Measurements from ENCODE around the gene ADGRV1.

DNA sequence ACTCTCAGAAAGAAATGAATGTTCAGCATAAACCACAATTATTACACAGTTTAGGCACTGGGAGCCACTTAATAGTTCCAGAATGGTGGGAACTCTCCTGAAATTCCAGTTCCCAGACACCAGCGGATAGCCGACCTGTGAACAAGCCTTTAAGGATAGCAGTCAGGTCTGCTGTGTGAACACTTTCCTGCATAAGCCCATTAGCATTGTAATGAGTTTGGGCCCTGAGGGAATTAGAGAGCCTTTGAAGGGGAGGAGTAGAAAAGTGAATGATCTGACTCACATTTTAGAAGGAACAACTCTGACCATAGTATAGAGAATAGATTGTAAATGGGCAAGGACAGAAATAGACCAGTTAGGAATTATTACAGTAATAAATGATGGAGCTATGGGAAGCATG is 189.1 kb downstream of the ADGRV1 start:
- TF ChIP-seq, protein P1, sequence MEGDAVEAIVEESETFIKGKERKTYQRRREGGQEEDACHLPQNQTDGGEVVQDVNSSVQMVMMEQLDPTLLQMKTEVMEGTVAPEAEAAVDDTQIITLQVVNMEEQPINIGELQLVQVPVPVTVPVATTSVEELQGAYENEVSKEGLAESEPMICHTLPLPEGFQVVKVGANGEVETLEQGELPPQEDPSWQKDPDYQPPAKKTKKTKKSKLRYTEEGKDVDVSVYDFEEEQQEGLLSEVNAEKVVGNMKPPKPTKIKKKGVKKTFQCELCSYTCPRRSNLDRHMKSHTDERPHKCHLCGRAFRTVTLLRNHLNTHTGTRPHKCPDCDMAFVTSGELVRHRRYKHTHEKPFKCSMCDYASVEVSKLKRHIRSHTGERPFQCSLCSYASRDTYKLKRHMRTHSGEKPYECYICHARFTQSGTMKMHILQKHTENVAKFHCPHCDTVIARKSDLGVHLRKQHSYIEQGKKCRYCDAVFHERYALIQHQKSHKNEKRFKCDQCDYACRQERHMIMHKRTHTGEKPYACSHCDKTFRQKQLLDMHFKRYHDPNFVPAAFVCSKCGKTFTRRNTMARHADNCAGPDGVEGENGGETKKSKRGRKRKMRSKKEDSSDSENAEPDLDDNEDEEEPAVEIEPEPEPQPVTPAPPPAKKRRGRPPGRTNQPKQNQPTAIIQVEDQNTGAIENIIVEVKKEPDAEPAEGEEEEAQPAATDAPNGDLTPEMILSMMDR (IDR thresholded peaks at IDR 0.05) = no peak
- no peak for TF ChIP-seq POLR2A (IDR thresholded peaks at IDR 0.05)
